ENCODE measurements around the gene COL6A2.
"Not testable (repeated sequence)": the region's sequence is repeated elsewhere in the genome, so short reads cannot be mapped to it uniquely, and the experiment has no call there.

The COL6A2 gene

DNA sequence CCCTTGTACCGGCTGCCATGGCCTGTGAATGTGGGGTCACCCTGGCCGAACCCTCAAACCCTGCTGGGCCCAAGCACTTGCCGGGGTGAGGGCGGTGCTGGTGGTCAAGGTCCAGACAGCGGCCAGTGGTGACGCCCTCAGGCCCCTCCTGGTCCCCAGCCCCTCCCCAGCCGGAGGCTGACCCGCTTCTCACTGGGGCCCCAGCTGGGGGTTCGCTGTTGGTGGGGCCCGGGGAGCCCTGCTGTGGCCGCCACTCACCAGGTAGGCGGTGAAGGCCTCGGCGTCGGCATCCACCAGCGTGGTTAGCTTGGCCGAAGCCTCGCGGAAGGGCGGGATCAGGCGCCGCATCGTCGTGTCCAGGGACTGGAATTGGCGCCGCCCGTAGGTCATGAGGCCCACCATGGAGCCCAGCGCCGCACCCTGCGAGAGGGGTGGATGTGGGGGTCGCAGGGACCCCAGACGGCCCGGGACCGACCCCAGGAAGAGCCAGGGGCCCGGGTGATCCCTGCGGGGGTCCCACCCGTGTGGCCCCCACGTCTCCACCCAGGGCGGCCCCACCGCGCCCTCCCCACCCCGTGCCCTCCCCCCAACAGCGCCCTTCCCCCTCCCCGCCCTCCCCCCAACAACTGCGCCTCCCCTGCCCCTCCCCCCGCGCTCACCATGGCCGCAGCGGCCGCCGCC is 47.4 kb downstream of the COL6A2 start:
- no peak for DNase-seq

DNA sequence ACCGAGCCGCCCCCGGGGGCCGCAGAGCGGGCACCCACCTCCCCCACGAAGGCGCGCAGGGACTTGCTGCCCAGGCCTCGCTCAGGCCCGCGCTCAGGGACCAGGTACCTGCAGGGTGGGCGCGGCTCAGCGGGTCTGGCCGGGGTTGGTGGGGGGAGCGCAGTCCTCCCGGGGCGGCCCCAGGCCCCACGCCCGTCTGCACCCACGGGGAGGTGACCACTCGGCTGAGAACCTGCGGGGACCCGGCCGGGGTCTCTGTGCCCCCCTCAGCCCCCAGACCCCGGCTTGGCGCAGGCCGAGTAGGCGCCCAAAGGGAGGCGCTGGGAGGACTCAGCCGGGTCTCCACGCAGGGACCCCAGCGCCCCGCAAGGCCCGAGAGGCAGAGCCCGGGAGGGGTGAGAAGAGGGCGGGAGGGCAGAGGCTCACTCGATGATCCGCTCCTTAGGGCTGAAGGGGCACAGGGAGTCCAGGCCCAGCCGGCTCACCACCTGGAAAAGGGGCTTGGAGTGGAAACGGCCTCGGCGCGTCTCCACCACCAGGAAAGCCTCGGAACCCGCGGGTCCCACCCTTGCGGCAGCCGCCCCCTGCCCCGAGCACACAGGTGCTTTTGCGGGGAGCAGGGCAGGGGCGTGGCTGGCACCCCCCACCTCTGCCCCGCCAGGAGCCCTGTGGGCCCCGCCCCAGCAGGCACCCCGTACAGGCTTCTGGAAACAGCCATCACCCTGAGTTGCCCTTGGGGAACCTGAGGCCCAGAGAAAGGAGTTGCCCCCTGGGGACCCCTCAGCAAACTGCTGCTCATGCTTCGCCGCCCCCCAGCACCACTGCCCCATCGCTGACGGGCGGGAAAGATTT is 48.2 kb downstream of the COL6A2 start:
- no peak for DNase-seq

DNA sequence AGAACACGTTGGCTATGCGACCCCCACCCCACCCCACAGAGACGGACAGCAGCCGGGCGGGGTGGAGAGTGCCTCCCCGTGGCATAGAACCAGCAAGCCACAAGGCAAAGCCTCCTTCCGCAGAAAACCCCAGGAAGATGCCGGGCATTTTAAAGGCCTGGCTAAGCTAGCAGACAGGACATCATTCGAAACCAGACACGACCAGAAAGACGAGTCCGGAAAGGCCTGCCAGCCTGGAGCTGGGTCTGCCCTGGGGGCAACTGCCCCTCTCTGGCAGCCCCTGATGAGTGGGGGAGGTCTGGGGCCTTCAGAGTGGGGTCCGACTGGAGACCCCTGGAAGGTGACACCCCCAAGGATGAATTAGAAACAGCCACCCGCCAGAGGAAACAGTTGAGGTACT is 48.9 kb downstream of the COL6A2 start:
- DNase-seq: no peak

DNA sequence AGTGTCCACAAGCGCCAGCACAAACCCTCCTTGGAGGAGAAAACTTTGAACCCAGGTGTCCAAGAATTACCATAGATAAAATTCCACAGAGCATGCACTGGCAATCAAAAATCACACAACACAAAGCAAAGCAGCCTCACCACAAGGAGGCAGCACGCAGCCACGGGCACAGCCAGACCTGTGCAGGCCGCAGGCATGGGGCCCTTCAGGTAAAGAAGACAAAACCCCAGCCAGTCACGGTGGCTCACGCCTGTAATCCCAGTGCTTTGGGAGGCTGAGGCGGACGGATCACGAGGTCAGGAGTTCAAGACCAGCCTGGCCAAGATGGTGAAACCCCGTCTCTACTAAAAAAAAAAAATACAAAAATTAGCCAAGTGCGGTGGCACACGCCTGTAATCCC is 49.5 kb downstream of the COL6A2 start:
- not testable (repeated sequence) for DNase-seq

DNA sequence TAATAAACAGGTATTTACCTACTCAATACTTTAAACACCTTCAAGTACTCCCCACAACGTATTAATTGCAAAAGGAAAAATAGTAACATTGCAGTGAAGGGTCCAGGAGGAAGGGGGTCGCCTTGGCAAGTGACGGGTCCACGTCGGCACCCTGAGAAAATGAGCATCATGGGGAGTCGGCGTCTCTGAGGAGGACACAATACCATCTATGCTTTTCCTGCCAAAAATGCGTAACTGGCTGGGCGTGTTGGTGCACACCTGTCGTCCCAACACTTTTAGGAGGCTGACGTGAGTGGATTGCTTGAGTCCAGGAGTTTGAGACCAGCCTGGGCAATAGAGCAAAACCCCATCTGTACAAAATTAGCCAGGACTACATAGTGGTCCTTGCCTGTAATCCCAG is 50.2 kb downstream of the COL6A2 start:
- DNase-seq: no peak

DNA sequence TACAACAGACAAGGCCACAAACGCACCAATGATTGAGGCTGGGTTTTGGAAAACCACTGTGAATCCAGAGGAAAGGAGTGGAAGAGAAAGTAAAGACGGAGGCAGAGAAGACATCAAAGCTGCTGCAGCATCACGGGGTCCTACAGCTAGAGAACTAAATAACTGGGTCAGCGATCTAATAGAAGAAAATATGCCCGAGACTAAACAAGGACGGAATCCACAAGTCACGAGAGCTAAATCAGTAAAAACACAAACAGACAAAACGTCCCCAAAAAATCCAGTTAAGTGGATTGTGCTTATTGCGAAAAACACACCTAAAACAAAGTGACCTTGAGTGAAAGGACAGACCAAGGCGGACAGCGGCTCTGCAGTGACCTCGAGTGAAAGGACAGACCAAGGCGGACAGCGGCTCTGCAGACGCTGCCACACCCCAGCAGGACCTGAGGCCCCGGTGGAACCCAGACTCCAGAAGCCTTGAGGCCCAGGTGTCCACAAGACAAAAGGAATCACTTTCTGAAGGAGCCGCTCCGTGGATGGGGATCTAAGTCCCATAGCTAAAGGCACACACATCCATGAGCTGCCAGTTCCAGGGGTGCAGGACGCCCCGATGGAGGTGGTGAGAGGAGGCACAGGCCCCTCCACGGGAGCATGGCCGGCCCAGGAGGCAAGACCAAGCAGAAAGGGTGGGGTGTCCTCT is 51.4 kb downstream of the COL6A2 start:
- DNase-seq: no peak

DNA sequence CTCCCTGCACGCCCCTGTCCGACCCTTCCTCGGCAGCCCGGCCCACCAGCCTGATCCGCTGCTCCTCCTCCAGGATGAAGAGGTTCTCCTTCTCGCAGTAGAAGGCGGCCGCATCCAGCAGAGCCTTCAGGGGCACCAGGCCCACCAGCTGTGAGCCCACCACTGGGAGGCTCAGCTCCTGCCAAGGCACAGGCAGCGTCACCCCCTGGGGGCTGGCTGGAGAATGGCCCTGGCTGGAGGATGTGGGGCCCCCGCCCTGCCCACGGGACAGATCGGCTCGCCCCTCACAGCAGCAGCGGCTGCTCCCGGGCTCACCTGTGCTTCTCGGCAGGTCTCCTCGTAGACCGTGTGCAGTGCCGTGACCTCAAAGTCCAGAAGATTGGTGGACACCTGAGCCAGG is 52.2 kb downstream of the COL6A2 start:
- no peak for DNase-seq

DNA sequence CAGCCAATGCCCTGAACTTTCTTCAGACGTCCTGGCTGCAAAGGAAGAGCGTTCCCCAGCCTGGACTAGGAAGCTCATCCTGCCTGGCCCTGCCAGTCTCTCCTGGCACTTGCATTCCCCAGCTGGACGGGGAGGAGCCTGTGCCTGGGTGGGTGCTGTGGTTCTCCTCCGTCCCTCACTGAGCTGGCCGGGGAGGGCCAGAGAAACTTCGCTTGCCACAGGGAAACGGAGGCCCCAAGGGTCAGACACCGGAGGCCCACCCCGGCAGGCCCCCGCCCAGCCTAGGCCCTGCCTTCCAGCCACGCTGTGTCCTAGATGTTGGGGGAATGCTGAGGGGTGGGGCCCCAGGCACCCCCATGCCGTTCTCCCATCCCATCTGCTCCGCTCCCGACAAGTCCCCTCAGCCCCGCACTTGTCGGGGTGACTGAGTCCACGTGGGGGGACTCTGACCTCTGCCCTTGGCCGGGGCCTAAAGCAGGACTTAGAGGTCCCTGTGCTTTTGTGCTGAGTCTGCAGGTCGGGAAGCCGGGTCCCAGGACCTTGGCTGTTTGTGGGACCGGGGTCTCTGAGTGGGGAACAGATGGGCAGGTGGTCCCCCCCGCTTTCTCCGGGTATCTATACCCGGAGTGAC is 52.7 kb downstream of the COL6A2 start:
- no peak for DNase-seq

DNA sequence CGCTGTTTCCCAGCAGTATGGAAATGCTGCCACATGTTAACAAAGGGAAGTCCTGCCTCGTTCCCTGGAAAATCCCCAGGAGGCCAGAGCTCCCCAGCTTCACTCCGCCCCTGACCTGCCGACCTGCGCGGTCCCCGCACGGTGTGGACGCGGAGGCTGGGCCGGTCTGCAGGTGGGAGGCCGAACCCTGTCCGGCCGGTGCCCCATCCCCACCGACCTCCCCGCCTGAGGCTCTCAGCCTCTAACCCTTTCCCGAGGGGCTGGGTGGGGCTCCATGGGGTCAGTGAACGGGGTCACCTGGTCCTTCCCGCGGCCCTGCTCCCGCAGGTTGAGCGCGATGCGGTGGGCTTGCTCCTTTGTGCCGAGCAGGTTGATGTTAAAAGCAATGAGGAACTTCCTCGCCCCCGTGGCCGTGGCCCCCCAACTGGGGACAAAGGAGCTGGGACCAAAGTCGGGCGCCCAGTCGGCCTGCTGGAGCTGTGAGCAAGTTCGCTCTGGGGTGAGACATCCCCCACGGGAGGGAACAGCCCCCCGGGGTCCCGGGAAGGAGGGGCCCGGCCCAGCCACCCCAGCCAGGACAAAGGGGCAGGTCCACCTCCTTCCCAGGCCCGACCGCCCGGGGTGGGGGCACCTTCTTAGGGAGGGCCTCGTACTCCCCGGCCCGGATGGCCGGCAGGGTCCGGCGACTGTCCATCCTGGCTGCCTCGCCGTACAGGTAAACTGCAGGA is 53.5 kb downstream of the COL6A2 start:
- no peak for DNase-seq

DNA sequence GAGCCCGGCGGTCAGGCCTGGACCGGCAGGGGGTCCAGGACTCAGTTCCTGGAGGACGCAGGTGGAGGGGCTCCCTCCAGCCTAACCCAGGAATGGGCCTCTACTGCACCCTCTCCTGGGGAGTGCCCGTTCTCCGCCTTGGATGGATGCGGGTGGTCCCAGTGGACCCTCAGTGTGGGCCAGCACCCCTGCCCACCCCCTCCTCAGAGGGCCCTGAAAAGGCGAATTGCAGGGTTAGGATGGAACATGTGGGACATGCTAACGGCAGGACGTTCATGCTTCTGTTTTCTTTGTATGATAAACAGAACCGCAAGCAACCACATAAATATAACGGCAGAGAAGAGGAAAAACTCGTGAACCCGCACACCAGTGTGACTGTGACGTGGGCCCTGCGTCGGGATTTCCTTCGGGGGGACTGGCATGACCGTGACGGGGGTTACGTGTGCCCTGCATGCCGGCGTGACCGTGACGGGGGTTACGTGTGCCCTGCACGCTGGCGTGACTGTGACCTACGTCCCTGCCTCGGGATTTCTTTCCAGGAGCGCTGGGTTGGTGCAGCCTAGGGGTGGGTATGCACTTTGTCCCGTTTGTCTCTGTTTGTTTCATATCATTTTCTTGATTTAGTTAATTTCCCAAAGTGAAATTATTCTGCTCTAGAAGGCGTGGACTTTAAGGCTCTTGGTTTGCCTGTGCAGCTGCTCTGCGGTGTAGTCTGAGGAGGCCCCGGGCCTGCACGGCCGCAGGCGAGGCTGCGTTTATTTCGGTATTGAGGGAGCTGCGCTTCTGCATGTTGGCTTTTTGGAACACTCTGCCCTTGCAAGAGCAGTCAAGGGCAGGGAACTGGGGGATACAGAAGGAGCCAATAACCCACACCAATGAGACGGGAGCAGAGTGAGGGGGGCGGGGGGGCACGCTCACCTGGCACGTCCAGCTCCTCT is 54.3 kb downstream of the COL6A2 start:
- DNase-seq: no peak

DNA sequence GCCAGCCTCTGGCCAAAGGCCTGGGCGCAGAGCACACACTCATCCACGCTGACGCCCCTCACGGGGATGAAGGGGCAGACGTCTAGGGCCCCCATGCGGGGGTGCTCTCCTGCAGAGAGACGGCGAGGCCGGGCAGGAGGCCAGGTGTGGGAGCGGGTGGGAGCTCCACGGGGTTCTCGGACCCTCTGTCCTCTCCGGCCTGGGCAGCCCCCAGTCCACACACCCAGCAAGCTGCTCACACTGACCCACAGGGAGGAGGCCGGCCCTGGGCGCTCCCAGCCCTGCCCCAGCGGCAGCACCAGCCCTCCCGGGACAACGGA is 55.0 kb downstream of the COL6A2 start:
- no peak for DNase-seq

DNA sequence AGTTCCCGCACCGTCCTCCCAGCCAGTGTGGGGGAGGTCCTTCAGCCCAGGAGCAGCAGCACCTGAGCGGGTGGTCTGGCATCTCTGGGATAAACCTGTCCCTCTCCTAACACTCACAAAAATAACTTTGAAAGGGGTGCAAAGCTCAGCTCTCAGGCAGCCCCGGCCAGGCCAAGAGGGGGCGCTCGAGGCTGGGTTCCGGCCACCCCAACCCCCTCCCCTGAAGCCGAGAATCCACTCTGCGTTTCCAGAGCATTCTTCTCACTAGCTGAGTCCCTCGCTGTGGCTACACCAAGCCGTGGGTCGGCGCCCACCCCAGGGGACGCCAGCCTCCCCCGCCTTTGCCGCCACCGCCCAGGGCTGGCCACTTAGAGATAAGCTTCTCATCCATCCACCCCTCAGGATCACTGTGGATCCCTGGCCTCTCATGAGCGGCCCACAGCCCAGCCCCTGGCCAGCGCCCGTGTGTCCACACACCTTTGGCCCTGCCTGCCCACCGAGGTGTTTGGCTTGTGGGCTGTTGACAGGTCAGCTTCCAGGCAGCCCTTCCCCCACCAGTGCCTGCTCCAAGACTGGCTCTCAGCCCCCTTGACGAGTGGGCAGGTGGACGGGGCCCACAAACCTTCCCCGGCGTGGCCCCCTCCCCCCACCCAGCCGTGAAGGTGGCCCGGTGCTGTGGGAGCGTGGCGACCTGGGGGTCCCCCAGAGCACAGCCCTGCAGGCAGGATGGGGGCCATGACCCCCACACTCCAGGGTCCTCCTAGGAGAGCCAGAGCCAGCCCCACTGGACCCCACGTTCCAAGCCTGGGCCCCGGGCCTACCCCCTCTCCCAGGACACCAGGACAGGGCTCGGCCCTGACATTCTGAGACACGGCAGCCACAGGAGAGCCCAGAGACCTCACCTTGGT is 55.6 kb downstream of the COL6A2 start:
- no peak for DNase-seq

DNA sequence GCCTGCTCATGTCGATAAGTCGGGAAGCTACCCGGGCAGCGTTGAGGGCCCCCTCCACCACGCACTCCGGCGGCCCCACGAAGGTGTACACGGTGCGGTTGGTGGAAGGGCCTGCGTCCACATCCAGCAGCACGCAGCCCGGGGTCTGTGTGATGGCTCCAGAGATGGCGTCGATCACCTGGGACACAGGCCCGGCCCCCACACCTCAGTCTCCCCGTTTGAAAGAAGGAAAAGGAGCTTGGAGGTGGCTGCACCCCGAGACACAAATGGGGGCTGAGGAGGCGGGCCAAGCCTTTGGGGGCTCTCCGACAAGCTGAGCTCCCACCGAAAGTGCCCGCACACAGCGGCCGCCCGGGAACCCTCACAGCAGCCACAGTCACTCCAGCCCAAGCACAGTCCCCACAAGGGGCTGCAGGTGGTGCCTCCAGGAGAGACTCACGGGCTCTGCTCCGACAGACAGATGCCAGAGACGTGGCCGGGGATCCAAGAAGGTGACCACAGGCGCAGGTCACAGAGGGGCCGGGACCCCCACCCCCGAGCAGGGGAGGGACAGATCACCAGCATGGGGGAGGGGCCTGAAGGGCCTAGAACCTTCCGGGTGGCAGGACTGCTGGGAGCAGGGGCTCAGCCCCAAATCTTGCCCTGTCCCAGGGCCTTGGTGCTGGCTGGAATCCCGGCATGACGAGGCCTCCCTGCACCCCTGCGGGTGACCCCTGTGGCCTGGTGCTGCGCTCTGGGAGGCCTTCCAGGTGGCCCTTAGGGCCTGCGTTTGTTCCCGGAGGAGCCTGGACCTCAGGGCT is 56.4 kb downstream of the COL6A2 start:
- no peak for DNase-seq

DNA sequence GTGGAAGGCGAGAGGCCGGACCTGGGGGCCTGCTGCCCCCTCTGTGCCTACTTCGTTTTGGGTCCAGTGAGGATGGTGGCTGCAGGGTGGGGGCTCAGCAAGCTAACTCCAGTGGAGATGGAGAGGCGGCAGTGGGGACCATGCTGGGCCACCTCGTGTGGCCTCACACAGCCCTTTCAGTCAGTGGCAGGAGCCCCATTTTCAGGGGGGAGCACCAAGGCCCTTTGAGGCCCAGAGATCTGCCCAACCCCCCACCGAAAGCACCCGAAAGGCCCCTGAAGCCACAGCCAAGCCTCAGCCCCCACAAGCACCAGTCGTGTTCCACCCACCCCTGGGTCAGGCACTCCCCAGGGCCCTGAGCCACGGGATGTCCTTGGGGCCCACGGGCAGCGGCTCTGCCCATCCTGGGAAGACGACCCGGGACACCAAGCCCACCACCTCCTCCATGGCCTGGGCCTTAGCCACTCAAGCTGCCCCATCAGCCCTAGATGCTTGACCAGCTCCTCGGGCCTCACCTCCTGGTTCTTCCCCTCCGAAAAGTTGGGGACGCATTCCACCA is 57.1 kb downstream of the COL6A2 start:
- no peak for DNase-seq

DNA sequence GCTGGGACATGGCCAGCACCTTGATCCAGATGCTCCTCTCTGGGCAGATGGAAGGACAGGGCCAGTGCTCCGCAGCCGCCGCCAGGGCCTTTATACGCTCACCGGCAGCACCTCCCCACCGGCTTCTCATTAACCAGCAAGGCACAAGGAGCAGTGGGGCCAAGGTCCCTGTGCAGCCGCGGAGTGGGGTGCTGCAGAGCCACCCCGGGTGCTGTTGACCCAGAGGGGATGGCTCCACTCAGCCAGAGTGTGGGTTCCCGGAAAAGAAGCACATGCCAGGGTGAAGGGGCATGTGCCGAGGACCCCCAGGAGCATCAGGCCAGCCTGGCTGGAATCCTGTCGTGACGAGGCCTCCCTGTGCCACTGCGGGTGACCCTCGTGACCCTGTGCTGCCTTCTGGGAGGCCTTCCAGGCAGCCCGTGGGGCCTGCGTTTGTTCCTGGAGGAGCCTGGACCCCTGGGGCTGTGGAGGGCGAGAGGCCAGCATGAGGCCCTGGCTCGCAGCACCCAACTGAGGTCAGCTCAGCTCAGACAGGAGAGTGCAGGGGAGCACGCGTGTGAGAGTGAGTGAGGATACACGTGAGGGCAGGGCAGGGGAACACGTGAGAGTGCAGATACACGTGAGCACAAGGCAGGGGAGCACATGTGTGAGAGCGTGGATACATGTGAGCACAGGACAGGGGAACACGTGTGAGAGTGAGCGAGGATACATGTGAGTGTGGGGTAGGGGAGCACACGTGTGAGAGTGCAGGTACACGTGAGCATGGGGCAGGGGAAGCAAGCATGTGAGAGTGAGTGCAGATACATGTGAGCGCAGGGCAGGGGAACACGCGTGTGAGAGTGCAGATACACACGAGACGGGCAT is 57.8 kb downstream of the COL6A2 start, which contains the start of gene FTCD:
Gene FTCD, minus strand, starts transcription at position 66 of the 864 bp plus-strand sequence. Its CDS starts 56 bp downstream, at position 10.
- no peak for DNase-seq

DNA sequence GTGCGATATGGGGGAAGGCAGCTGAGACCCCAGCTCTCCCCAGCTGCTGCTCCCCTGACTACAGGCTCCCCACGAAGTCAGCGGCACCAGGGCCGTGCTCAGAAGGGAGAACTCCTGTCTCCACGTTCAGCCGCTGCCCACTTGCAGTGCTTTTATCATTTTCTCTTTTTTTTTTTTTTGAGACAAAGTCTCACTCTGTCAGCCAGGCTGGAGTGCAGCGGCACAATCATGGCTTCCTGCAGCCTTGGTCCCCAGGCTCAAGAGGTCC is 58.4 kb downstream of the COL6A2 start:
- no peak for DNase-seq

DNA sequence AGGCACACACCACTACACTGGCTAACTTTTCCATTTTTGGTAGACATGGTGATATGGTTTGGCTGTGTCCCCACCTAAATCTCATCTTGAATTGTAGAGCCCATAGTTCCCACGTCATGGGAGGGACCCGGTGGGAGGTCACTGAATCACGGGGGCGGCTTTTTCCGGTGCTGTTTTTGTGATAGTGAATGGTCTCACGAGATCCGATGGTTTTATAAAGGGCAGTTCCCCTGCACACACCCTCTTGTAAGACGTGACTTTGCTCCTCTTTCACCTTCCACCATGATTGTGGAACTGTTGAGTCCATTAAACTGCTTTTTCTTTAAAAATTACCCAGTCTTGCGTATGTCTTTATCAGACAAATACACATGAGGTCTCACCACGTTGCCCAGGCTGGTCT is 58.8 kb downstream of the COL6A2 start:
- no peak for DNase-seq

DNA sequence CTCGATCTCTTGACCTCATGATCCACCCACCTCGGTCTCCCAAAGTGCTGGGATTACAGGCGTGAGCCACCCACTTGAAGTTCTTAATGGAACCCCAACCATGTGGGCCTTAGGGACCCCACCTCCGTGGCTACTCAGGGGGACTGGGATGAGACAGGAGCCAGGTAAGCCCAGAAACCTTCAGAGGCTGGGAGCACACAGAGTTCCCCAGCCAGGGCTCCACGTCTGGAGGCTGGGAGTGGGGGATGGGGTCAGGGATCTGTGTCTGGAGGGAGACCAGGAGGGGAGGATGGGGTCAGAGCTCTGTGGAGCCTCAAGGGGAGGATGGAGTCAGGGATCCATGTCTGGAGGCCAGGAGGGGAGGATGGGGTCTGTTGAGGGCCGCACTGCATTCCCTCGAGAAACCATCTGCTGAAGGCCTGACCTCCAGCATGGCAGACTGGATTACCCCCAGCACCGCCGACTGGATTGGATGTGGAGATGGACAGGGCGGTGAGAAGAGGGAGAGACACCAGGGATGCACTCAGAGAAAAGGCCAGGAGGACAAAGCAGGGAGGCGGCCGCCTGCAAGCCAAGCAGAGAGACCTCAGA is 59.6 kb downstream of the COL6A2 start:
- DNase-seq: no peak
